ENCODE measurements around the gene SMAP1.

DNA sequence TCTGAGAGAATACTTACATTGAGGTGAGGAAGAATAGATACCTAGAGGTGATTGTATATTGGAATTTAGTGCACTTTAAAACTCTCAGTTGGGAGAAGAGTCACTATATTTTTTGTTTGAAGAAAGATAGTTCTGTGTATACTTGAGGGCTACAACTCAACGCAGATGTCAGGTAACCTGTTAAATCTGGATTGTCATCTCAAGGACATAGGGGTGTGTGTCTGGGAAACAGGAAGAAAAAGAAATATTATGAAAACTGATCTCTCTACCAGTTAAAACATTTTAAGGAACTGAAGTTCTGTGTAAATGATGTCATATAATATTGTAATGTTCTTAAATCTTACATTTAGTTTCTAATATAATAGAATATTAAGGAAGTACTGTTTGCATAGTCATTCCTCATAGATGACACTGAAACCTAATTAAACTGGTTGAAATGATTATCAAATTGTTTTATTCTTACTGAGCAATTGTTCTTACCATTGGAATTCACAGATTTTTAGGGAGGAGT lies 86.2 kb downstream of the SMAP1 start:
- TF ChIP-seq POLR2A (IDR thresholded peaks at IDR 0.05), result no peak
- no peak for TF ChIP-seq CTCF (IDR thresholded peaks at IDR 0.05)
- TF ChIP-seq POLR2AphosphoS5 (IDR thresholded peaks at IDR 0.05), result no peak

Data from prostate gland (tissue), 2 donors.